Gastrocnemius medialis (tissue), 4 donors: ENCODE measurements around the gene SPATS2L.

ENCODE experiments used
- POLR2A ChIP-seq, 2 donors: fragments of 450-650 bp; IDR thresholded peaks; one replicate each; pipeline ENCODE4 v1.6.1; 2017; ENCODE audit warnings: antibody characterized with exemption in 2 of 2, mild to moderate bottlenecking in 2 of 2, moderate library complexity in 2 of 2
- TF ChIP-seq, protein P1 (sequence below), 5 experiments: fragments of 450-650 bp in 3 of 5; fragments of 200-600 bp in 2 of 5; sonication (generic) in 2 of 5; IDR thresholded peaks in 4 of 5; conservative IDR thresholded peaks in 1 of 5; 1 replicate in 4 of 5; 2 replicates in 1 of 5; pipeline ENCODE4 v1.5.1; 2016 to 2019; ENCODE audit warnings: antibody characterized with exemption in 5 of 5, mild to moderate bottlenecking in 3 of 5, moderate library complexity in 3 of 5

DNA sequence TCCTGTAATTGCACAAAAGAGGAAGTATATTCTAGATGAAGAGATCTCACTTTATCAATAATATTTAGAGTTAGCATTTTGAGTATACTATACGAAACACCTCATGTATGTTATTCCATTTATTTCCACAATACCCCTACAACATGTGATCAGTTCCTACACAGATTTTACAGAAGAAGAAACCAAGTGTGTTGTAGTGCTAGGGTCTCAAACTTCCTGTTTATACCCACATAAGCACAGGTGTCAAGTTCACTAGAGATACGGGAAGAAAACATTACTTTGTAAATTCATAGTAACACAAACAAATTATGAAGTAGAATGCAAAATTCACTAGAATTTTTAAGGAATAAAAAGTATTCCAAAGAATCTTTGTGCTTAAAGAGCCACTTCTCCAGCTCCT, 157.0 kb downstream of the SPATS2L start:
- TF ChIP-seq, protein P1, sequence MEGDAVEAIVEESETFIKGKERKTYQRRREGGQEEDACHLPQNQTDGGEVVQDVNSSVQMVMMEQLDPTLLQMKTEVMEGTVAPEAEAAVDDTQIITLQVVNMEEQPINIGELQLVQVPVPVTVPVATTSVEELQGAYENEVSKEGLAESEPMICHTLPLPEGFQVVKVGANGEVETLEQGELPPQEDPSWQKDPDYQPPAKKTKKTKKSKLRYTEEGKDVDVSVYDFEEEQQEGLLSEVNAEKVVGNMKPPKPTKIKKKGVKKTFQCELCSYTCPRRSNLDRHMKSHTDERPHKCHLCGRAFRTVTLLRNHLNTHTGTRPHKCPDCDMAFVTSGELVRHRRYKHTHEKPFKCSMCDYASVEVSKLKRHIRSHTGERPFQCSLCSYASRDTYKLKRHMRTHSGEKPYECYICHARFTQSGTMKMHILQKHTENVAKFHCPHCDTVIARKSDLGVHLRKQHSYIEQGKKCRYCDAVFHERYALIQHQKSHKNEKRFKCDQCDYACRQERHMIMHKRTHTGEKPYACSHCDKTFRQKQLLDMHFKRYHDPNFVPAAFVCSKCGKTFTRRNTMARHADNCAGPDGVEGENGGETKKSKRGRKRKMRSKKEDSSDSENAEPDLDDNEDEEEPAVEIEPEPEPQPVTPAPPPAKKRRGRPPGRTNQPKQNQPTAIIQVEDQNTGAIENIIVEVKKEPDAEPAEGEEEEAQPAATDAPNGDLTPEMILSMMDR (IDR thresholded peaks at IDR 0.05 in 4 of 5, conservative IDR thresholded peaks at IDR 0.05 in 1 of 5) = no peak
- no peak for TF ChIP-seq POLR2A (IDR thresholded peaks at IDR 0.05)
